ENCODE results near the gene HDAC4.

HDAC4 gene

DNA sequence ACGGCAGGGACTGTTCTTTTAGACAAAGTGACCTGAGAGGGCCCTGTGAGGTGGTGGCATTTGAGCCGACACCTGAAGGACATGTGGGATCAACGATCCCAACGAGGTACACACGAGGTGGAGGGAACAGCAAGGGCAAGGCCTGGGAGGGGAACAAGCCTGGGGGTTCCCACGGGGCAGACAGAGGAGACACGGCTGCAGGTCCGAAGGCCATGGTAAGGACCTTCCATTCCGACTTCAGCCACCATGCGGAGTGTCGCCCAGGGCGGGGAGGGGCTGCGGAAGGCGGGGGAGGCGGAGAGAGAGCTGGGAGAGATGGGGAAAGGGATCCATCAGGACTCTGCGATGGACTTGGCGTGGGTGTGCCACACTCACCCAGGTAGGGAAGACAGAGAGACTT is 151.8 kb downstream of the HDAC4 start:
- no peak for DNase-seq

DNA sequence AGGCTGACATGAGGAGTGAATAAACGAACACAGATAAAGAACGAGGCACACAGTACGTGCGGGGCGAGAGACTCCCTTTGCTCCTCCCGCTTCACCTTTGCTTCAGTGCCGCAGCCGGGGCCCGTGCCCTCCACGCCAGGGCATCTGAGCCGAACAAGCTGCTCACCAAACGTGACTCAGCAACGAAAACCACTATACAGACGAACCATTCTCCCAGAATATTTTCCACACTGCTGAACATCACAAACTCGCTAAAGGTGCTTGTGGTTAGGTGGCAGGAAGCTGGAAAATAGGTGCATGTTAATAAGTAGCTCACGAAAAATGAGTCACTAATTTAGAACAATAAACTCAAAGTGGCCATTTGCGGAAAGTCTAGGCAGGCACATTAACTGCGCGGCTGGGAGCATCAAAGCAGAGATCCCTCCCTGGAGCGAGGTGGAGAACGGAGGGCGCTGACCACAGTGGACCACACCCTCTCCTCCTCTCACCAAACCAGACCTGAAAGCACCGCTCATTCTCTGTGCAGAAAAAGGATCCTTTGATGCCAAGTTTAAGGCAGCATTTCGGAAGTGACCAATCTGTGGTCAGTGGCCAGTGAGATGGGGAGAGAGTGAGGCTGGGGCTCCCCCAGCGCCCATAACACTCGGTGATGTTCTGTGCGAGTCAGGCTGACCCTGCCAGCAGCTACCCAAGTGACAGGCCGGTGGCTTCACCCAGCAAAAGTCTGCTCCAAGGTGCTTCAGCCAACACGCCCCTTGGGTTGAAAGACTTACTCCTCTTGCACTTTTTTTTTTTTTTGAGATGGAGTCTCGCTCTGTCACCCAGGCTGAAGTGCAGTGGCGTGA is 153.2 kb downstream of the HDAC4 start:
- no peak for DNase-seq

DNA sequence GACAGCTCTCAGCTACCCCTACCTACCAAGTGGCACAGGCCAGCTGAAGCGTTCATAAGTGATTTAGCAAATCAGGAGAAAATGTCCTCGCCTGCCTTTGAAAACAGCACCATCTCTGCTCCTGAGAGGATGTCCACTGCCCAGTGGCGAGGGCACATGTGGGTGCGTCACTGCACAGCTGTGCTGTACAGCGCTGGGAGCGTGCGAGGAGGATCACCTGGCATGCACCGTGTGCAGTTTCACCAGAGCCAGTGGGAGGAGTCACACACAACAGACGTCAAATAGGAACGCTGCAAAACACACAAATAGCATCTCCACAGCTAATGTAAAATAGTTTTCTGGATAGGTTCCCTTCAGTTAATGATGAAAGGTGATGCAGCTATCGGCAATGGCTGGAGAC is 154.1 kb downstream of the HDAC4 start:
- no peak for DNase-seq

DNA sequence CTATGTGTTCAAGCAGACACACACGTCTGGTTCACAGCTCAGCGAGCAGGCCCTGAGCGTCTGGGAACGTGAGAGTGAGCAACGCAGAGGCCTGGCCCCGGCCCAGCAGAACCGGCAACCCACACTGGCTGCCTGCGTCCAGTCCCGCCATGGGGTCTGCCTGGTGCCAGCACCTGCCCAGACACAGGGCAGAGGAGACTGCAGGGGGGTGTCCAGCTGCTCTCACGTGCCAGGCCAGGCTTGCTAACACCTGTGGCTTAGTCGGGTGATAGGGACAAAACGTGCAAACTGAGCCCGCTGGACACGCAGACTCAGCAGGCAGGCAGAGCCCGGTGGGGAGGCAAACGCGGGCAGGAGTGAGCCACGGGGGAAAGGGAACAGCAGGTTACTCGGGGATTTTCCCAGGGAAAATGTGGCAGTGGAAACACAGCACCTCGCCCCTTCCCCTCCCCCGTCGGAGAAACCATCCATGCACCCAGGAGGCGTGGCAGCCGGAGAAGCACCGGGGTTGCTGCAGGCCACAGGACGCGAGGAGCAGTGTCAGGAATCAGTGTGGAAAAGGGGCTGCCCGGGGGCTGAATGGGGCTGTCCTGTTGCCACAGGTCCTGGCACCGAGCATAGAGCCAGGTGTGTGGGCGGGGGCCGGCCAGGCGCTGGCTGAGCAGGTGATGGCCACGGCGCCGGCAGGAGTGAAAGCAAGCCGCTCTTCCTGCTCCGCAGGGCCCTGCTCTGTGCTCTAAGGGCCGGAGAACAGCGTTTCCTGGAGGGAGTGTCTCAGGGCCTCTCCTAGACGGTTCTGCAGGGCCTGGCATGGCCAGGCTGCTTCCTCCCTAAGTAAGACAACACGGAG is 154.7 kb downstream of the HDAC4 start:
- no peak for DNase-seq

DNA sequence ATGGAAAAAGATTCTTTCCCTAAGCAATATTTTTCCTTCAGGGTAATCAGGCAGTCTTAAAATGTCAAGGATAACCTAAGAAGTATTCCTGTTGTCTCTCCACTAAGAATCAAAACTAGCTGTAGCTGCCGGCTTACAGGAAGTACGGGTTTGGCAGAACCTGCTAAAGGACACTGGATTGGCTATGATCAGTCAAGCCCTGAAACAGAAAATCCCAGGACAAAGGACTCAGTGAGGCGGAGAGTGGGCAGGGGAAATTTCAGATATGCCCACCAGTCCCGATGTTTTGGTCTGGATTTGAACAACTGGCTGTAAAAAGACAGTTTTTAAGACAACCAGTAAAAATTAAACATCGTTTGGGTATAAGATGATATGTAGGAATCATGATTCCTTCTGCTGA is 155.7 kb downstream of the HDAC4 start:
- DNase-seq: no peak

DNA sequence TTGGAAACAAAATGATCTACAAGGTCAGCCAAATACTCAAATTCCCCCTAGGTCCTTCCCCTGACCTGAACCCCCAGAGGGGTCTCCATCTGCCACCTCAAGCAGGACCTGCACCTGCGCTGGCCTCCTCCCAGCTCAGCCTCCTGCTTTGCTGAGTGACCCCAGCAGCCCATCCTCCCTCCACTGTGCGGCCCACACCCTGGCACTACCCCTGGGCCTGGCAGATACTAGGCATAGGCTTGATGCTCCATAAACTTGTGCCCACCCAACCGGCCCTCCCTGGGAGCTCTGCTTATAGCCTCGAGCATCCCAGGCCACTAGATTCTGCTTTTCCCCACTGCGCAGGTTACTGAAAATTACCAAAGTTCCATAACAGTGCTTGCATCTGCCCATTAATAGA is 156.2 kb downstream of the HDAC4 start:
- no peak for DNase-seq

DNA sequence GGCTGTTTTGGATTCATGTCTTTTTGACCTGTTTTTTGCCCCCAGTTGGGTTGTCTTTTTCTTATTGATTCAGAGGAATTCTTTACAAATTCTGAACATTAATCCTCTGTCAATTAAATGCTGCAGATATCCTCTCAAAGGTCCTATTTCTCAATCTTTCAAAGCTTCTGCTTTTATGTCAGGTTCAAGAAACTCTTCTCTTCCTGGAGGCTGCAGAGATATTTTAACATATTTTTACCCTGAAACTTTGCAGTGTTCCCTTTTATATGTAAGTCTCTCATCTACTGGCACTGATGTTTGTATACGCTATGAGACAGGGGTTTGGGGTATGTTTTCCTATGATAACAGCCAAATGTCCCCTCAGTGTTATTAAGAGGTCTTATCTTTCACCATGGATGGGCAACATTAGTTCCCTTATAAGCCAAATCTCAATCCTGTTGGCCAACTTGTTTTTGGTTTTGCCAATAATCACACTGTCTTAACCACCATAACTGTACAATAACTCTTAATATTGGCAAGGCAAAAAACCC is 159.3 kb downstream of the HDAC4 start:
- DNase-seq: no peak

DNA sequence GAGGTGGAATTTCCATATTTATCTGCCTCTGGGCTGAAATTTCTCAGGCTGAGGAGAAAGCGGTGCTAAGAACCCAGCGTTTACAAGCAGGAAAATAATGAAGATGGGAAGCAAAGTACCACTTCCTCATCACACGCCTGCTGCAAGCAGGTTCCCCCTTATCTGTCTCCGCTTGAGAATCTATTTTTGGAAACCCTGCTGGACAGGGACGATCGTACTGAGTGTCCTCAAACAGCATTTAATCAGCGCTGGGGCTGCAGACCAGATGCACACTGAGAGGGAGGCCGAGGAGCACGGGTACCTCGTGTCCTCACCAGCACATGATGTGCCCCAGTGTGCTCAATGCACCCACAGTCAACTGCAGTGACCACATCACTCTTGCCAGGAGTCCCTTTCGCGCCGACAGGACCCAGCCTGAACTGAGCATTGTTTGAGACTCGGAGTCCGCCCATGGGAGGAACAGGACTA is 160.4 kb downstream of the HDAC4 start:
- DNase-seq: no peak

DNA sequence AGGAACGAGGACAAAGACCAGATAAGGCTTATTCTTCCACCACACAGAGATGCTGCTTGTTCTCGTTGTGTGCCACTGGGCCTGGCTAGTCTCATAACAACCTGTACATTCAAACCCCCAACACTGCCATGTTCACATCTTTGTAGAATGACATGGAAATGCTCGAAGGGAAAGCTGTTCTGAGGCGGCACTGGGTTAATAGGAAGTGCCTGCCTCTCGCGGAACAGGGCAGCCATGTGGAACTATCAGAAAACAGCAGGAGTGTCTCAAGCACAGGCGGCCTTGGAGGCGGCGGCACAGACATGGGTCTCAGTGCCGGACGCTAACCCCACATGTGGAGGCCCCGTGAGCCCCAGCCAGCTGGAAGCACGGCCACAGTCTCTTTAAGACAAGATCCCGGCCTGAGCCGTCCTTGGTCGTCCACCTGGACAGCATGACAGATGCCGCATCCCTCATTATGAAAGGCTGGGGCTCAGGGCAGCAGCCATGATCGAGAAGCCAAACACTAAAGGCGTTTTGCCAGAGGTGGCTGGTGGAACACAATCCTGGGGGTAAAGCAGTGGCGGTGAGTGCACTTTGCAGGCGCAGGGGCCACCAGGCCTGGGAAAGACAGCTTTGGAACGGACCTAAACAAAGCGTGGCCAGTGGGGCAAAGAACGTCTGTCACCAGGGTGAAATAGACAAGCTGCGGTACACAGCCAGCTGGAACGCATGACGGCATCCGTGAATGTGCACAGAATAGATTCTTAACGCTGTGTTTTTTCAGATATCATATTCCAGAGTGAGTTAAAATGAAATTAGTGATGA is 161.0 kb downstream of the HDAC4 start:
- DNase-seq: no peak

DNA sequence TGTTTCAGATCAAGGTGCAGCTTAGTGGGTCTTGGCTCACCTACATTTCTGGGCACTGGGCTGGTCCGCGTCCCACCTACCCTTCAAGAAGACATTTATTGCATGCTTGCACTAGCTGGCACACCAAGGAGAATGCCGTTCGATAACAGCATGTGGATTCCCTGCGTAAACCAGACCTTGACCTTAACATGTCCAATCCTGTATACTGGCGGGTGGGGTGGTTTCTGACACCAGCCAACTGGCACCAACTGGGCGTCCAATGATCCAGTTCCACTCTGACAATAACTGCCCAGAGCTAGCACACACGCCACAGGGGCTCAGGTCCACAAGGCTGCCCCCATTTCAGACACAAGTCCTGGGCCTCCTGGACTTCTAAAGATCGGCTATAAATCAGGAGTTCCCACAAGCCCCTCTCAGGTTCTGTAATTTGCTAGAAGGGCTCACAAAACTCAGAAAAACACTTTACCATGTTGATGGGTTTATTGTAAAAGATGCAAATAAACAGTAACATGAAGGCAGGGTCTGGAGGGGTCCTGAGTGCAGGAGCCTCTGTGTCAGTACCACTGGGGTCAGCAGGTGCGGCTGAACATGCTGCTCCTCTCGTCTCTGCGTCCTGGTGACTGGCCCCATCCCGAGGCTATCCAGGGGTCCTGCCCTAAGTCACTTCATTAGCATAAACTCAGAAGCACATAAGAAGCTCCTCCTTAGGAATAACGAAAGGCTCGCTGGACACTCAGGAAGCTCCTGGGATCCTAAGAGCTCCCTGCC is 161.8 kb downstream of the HDAC4 start:
- DNase-seq: no peak

DNA sequence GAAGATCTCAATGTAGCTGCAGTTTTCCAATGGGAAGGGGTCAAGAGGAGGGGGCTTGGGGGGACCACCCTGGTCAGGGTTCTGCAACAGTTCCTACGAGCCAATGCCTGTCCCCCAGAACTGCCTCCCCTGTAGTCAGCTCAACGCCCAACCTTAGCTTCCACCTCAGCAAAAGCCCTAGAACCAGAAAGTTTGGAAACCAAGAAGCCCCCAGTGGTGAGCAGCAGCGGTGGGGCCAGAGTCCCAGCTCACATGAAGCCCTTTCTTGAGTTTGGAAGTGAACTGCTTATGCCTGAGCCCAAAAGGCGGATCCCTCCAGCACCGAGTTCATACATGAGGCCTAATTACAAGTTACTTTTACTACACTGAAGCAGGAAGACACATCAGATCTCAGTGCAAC is 162.4 kb downstream of the HDAC4 start:
- DNase-seq: no peak

DNA sequence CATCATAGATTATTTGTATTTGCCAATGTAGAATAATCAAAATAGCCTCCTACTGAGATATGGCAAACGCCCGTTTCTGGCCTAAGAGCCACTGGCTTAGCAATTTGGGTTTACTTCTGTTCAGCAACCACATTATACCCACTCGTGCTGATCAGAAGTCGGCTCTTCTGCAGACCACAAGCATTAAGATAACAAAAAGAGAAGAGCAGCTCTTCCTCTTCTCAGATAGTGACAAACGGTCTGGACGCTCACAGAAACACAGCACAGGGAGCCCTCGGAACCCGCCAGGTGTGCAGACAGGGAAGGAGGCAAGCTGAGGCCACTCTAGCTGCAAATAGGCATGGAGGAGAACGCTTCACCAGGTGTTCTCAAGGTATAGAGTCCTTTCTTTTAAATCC is 164.0 kb downstream of the HDAC4 start:
- no peak for DNase-seq

DNA sequence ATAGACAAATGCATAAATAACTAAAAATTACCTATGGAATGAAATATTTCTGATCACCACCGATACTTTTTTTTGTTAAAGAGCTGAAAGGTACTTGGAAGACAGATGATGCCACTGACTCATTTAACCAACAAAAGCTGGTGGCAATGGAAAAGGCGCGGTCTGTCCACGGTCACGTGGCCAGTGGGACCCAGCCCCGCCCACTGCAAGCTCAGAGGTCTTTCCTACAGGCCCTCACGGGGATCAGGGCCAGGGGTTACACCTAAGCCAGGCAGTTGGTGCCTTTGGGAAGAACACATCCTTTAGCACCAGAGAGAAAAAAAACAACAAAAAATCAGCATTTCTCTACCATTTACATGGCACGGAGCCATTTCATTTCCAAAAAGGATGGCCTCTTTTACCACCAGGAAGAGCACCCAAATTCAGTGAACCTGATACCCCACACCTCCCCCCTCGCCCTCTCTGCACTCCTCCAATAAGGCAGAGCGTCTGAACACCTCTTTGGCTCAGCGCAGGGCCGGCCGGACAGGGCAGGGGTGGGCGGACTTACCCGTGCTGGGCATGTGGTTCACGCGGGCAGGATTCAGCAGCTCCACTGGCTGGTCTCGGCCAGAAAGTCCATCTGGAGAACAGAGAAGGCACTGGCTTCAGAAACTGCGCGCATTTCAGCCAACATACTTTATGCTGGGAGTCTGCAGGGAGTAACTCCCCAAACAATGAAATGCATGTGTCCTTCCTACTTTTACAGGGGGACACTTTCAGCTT is 164.6 kb downstream of the HDAC4 start:
- no peak for DNase-seq

DNA sequence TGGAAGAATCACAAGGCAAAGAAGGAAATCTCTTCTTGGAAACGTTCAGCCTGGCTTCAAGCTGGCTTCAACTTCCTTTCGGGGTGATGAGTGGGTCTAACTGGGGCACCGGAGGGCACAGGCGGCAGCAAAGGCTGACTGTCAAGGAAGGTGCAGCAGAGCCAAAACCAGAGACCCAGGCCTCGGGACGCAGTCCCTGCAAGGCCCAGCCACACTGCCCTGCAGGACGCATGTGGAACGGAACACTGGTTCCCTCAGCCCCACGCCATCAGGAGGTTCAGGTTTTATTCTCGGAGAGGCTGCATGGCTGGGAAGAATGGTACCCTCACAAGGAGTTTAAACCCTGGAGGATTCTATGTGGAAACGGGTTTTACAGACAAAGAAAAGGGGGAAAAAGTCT is 165.5 kb downstream of the HDAC4 start:
- no peak for DNase-seq

DNA sequence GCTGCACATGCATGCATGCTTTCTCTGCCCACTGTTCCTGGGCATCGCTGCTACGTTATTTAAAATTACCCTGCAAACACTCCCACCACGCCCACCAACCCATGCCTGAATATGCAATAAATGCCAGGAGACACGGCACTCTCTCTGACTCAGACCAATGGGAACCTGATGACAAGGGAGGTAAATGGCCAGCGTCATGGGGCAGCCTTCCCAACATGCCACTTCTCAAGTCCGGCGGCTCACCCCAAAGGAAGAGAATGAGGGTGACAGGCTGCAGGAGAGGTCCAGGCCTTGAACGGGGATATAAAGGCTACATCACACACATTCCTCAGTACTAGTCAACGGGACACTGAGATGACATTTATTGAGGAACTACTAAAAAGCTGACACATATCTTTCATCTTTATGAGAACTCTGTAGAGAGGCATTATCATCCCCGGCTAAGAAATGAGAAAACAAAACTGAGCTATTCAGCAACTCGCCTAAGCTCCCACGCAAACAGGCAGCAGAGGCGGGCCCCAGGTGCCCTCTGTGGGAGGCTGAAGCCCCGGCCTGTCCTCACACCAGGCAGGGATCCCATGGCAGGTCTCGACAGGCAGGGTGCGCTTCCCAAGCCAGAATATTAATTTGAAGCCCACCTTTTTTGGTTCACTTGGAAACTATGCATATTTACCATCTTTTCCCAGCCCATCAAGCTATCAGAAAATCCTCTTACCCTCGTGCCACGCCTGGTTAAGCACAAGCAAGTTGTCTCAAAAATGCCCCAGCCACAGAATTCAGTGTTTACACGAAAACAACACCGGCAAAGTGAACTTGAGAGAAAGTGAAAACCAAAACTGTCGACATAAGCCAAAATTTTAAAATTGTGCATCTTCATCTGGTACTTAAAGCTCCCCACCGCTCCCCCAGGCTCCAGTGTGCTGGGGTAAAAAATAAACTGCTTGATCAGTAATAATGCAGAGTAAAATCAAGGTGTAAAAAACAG is 166.3 kb downstream of the HDAC4 start:
- no peak for DNase-seq

DNA sequence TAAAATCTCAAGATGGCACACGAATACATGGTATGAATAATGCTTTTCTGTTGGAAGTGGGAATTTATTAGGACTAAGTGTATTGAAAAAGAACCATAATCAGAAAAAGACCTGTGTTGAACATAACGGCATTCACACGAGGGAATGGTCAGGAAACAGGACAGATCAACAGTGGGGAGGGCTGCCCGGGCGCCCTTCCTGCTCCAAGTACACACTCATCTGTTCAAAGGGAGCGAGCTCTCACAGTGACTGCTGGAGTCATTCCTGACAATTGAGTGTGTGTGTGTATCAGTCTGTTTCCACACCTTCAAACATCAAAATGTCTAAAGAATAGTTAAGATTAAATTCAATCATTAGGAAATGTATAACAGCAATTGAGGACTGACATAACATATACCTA is 167.2 kb downstream of the HDAC4 start:
- no peak for DNase-seq

DNA sequence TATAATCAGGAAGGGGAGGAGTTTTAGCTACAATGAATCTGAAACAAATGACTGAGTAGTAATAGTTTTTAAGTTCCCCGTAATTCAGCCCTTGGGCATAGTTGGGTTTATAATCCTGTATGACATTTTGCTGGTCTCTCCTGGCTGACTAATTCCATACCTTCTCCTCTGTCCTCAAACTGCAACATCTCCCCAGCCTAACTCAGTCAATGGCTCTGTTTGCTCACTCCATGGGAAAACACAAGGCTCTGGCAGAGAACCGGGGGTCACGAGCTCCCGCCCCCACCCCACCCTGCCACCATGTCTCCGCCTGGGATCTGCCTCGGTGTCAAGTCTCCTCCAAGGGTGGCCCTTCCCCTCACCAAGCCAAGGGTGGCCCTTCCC is 168.6 kb downstream of the HDAC4 start:
- no peak for DNase-seq

DNA sequence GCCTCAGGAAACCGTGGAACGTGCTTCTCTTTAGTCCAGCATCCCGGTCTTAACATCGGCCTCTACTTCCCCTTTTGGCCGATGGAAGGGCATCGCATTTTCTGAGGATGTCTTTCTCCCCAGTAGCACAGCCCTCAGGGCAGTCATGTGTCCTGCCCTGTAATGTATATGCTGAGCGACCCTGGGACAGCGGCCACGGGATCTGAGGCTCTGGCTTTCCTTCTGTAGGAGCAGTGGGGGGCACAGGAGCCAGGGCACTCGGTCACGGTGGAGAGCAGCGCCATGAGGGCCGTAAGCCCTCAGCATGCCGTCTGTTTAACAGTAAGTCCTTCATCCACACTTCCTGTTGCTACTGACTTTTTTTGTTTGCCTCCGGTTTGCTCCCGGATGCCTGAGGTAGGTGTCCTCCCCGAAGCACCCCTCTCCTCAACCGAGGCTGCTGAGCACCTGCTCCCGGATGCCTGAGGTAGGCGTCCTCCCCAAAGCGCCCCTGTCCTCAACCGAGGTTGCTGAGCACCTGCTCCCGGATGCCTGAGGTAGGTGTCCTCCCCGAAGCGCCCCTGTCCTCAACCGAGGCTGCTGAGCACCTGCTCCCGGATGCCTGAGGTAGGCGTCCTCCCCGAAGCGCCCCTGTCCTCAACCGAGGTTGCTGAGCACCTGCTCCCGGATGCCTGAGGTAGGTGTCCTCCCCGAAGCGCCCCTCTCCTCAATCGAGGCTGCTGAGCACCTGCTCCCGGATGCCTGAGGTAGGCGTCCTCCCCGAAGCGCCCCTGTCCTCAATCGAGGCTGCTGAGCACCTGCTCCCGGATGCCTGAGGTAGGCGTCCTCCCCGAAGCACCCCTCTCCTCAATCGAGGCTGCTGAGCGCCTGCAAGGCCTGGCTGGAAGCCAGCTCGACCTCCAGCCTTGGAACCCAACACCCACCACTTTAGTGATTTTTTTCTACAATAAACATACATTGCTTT is 169.3 kb downstream of the HDAC4 start:
- no peak for DNase-seq

All from amniotic stem cell (primary cell).